Measurements from ENCODE around the gene PNCK. TPM values are rescaled to one million over a fixed set of nuclear protein-coding genes. Genes with fewer than 3 reads are reported as not detected.

PNCK gene
- polyA plus RNA-seq, 4 donors = 1.1 to 54.5 (median 1.4) TPM; not detected in 1

DNA sequence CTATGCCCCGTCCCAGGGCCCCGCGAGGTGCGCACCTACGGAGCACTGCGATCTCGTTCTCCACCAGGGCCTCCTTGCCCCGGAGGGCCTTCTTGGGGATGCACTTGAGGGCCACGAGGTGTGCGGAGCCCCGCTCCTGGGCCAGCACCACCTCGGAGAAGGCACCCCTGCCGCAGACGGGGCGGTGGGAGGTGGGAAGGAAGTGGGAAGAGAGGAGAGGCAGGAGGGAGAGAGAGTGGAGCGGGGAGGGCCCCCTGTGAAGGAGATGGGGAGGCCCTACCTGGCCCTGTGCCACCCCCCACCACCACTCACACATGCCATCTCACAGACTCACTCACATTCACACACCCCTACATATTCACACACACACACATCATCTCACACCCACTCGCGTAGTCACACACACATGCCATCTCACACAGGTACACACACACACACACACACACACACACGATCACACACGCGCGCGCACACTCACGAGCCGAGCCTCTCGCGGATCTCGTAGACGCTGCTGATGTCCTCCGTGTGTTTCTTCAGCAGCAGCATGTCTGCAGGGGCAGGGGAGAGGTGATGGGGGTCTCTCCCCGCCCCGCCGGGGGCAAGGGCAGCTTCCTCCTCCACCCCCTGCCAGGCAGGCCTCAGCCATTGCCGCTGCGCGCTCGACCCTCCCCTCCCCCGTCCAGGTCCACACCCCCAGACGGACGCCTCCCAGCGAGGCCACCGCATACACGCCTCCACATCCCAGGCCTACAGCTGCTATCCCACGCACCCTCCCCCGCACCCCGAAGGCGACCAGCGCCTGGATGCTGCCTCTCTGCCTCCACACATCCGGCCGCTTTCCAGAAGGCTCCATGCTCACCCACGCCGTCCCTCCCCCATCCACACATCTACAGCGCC, 834 bp downstream of the PNCK start:
- peaks cover 0 to 15% (median 0%) of the 10 kb centered on the region in 3 donors for H3K4me1 ChIP-seq (ENCODE audit: control insufficient read depth in 3 of 3, insufficient read depth in 2 of 3, low read depth in 1 of 3, low read length in 2 of 3)
- H3K4me3 ChIP-seq (ENCODE audit: low read depth in 1 of 3, low read length in 3 of 3) = peak overlapping the region in 1 of 3 donors; percentile 24
- H3K36me3 ChIP-seq (ENCODE audit: control insufficient read depth in 3 of 3, insufficient read depth in 2 of 3, low read depth in 1 of 3, low read length in 3 of 3) = peaks cover 0 to 12% (median 0%) of the 10 kb centered on the region in 3 donors
- H3K9me3 ChIP-seq (ENCODE audit: control insufficient read depth in 2 of 2, insufficient read depth in 1 of 2, low read depth in 1 of 2, low read length in 1 of 2) = no peaks in the 10 kb centered on the region
- peaks cover 3 to 5% (median 4%) of the 10 kb centered on the region in 3 donors for H3K27me3 ChIP-seq (ENCODE audit: control insufficient read depth in 3 of 3, insufficient read depth in 3 of 3, low read length in 3 of 3)
- FAIRE-seq (no peak), DNase-seq (peak in 1 of 2 donors; percentile 52)
- 42 to 66% (median 43%) methylated on average over 30 to 48 of the region's 53 CpGs for WGBS, 3 donors
- peak overlapping the region in 1 of 3 donors; percentile 56 for H3K27ac ChIP-seq (ENCODE audit: low read depth in 1 of 3, low read length in 2 of 3)

DNA sequence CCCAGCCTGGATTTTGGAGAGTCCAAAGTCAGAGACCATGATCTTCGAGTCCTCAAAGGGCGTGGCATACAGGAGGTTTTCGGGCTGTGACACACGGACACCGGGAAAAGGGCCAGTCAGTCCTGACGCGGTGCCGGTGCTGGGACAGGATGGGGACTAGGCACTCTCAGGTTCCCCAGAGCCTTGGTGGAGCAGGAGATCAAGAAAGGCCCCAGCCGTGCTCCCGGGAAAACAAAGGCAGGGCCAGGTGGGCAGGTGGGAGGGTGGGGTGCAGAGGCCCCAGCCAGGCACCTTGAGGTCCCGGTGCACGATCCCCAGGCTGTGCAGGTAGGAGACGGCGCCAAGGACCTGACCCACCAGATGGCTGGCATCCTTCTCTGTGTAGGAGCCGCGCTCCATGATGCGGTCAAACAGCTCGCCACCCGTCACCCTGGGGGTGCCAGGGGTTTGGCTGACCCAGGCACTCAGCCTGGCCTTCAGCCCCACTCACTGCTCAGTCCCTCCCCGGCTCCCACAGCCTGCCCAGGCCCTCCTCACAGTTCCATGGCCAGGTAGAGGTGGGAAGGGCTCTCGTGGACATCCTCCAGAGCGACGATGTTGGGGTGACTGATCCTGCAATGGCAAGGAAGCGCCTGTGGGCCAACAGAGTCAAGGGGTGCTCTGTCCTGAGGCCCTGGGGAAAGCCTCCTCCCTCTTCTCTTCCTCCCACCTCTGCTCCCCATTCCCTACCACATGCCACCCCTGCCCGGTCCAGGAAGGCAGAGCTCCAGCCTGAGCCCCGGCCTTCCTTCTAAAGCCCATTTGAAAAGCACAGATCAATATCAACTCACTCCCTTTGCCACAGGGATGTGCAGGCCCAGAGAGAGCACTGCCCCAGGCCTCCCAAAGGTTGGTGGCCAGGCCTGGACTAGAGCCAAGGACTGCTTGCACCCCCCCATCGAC, 1.8 kb downstream of the PNCK start:
- no peak overlapping the region for H3K4me3 ChIP-seq (ENCODE audit: low read depth in 1 of 3, low read length in 3 of 3)
- H3K9me3 ChIP-seq (ENCODE audit: control insufficient read depth in 2 of 2, insufficient read depth in 1 of 2, low read depth in 1 of 2, low read length in 1 of 2) = no peaks in the 10 kb centered on the region
- DNase-seq = no peak
- peaks cover 0 to 12% (median 0%) of the 10 kb centered on the region in 3 donors for H3K36me3 ChIP-seq (ENCODE audit: control insufficient read depth in 3 of 3, insufficient read depth in 2 of 3, low read depth in 1 of 3, low read length in 3 of 3)
- no peak for FAIRE-seq
- 65 to 89% (median 83%) methylated on average over 14 to 27 of the region's 27 CpGs for WGBS, 3 donors
- H3K27ac ChIP-seq (ENCODE audit: low read depth in 1 of 3, low read length in 2 of 3) = peak overlapping the region in 1 of 3 donors; percentile 56
- peaks cover 3 to 5% (median 4%) of the 10 kb centered on the region in 3 donors for H3K27me3 ChIP-seq (ENCODE audit: control insufficient read depth in 3 of 3, insufficient read depth in 3 of 3, low read length in 3 of 3)
- H3K4me1 ChIP-seq (ENCODE audit: control insufficient read depth in 3 of 3, insufficient read depth in 2 of 3, low read depth in 1 of 3, low read length in 2 of 3) = peaks cover 0 to 15% (median 0%) of the 10 kb centered on the region in 3 donors

DNA sequence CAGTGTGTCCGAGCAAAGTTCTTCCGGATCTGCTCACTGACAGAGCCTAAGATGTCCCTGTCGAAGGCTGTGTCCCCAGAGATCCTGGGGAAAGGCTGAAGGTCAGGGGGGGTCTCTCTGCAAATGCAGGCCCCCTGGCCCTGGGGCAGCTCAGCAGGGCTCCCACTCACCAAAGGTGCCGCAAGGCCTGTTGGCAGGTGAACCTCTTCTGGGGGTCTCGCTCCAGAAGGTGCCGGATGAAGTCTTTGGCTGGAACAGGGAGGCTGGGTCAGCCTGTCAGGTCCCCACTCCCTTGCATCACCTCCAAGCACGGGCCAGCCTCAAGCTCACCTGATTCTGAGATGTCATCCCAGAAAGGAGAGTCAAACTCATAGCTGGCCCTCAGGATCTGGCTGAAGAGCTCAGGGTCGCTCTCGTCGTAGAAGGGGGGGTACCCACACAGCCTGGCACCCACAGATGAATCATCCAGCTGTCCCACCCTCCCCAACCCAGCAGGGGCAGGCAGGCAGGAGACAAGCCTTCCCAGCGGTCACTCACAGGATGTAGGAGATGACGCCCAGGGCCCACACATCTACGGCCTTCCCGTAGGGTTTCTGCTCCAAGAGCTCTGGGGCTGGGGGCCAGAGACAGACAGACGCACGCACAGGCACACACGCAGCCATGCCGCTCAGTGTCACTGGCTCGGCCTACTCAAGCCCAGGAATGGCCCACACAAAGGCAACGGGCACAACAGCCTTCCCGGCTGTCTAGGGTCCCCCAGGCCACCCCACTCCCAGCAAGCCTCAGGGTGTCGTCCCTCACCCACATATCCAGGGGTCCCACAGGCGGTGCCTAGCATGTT, 2.6 kb downstream of the PNCK start:
- H3K36me3 ChIP-seq (ENCODE audit: control insufficient read depth in 3 of 3, insufficient read depth in 2 of 3, low read depth in 1 of 3, low read length in 3 of 3) = peaks cover 0 to 12% (median 0%) of the 10 kb centered on the region in 3 donors
- H3K27me3 ChIP-seq (ENCODE audit: control insufficient read depth in 3 of 3, insufficient read depth in 3 of 3, low read length in 3 of 3) = peaks cover 3 to 5% (median 4%) of the 10 kb centered on the region in 3 donors
- no peaks in the 10 kb centered on the region for H3K9me3 ChIP-seq (ENCODE audit: control insufficient read depth in 2 of 2, insufficient read depth in 1 of 2, low read depth in 1 of 2, low read length in 1 of 2)
- FAIRE-seq (no peak), DNase-seq (no peak)
- H3K27ac ChIP-seq (ENCODE audit: low read depth in 1 of 3, low read length in 2 of 3) = no peak overlapping the region
- peaks cover 0 to 15% (median 0%) of the 10 kb centered on the region in 3 donors for H3K4me1 ChIP-seq (ENCODE audit: control insufficient read depth in 3 of 3, insufficient read depth in 2 of 3, low read depth in 1 of 3, low read length in 2 of 3)
- 86 to 90% (median 90%) methylated on average over 15 to 23 of the region's 23 CpGs for WGBS, 3 donors
- no peak overlapping the region for H3K4me3 ChIP-seq (ENCODE audit: low read depth in 1 of 3, low read length in 3 of 3)

DNA sequence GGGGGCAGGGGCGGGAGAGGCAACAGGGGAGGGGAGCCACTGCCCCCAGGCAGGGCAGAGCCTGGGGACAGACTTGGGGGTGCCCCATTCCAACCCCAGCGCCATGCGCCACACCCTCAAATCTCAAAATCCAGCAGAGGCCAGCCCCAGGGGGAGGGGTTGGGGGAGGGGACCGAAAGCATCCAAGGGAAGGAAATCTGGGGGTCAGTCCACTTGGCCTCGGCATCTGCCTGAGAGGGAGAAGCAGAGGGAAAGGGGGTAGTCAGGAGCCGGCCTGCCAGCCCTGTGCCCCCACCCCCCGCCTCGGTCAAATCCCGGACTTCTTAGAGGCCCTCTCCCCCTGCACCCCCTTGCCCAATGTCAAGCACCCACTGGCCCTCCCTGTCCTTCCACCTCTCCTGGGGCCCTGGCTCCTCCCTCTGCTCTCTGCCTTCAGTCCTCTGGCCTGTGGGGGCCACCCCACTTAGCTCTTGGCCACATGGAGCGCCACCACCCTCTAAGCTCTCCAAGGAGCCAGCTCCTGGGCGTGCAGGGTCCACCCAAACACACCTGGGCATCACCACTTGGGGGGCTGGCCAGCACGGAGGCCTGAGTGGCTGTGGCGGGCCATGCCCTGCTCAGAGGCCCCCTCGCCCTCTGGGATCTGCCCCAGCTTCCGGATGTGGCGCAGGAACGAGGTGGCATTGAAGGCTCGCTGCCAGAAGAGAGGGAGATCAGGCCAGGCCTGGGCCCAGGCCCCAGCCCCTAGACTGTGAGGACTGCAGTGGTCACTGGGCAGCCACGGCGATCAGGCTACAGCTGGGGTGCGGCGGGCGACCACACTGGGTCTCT, 3.5 kb downstream of the PNCK start:
- Histone ChIP-seq H3K27me3 (ENCODE audit: control insufficient read depth in 3 of 3, insufficient read depth in 3 of 3, low read length in 3 of 3) (peaks cover 4 to 5% (median 5%) of the 10 kb centered on the region in 3 donors), H3K4me3 (ENCODE audit: low read depth in 1 of 3, low read length in 3 of 3) (no peak overlapping the region), H3K27ac (ENCODE audit: low read depth in 1 of 3, low read length in 2 of 3) (no peak overlapping the region), H3K36me3 (ENCODE audit: control insufficient read depth in 3 of 3, insufficient read depth in 2 of 3, low read depth in 1 of 3, low read length in 3 of 3) (peaks cover 0 to 12% (median 0%) of the 10 kb centered on the region in 3 donors), H3K4me1 (ENCODE audit: control insufficient read depth in 3 of 3, insufficient read depth in 2 of 3, low read depth in 1 of 3, low read length in 2 of 3) (peaks cover 0 to 12% (median 0%) of the 10 kb centered on the region in 3 donors), H3K9me3 (ENCODE audit: control insufficient read depth in 2 of 2, insufficient read depth in 1 of 2, low read depth in 1 of 2, low read length in 1 of 2) (no peaks in the 10 kb centered on the region)
- WGBS, 3 donors = 76 to 87% (median 83%) methylated on average over 20 to 23 of the region's 23 CpGs
- DNase-seq = no peak
- FAIRE-seq = no peak

DNA sequence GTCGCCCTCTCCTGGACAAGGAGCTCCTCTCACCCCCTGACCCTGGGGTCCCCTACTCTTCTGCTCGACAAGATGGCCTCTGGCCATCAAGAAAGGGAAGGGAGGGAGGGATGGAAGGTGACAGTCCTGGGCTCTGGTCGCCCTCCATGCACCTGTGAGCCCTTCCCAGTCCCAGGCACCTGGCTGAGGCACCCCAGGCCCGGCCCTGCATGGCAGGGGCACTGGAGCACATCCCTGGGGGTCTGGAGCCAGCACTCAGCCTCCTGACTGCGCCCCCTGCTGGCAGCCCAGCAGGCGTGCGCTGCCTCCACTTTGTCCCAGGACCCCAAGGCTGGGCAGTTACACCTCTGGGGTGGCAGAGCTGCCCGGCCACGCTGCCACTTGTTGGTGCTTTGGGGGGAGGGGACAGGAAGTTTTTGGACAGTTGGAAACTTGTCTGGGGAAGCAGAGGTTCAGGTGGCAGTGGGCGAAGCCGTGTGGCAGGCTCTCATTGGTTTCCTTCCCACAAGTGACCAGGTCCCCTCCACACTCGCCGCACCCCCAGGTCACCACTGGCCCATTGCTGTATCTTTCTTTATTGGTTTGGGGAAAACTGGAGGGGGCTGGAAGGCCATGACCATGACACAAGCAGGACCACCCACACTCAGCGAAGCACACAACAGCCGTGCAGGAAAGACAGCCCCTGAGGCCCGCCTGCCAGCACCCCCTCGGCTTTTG, 4.3 kb downstream of the PNCK start:
- DNase-seq (no peak), FAIRE-seq (no peak)
- no peaks in the 10 kb centered on the region for H3K9me3 ChIP-seq (ENCODE audit: control insufficient read depth in 2 of 2, insufficient read depth in 1 of 2, low read depth in 1 of 2, low read length in 1 of 2)
- H3K27me3 ChIP-seq (ENCODE audit: control insufficient read depth in 3 of 3, insufficient read depth in 3 of 3, low read length in 3 of 3) = peaks cover 0 to 4% (median 2%) of the 10 kb centered on the region in 3 donors
- no peak overlapping the region for H3K27ac ChIP-seq (ENCODE audit: low read depth in 1 of 3, low read length in 2 of 3)
- H3K4me1 ChIP-seq (ENCODE audit: control insufficient read depth in 3 of 3, insufficient read depth in 2 of 3, low read depth in 1 of 3, low read length in 2 of 3) = peaks cover 0 to 8% (median 0%) of the 10 kb centered on the region in 3 donors
- H3K36me3 ChIP-seq (ENCODE audit: control insufficient read depth in 3 of 3, insufficient read depth in 2 of 3, low read depth in 1 of 3, low read length in 3 of 3) = peaks cover 0 to 12% (median 0%) of the 10 kb centered on the region in 3 donors
- 46 to 66% (median 57%) methylated on average over 12 to 17 of the region's 17 CpGs for WGBS, 3 donors
- no peak overlapping the region for H3K4me3 ChIP-seq (ENCODE audit: low read depth in 1 of 3, low read length in 3 of 3)

DNA sequence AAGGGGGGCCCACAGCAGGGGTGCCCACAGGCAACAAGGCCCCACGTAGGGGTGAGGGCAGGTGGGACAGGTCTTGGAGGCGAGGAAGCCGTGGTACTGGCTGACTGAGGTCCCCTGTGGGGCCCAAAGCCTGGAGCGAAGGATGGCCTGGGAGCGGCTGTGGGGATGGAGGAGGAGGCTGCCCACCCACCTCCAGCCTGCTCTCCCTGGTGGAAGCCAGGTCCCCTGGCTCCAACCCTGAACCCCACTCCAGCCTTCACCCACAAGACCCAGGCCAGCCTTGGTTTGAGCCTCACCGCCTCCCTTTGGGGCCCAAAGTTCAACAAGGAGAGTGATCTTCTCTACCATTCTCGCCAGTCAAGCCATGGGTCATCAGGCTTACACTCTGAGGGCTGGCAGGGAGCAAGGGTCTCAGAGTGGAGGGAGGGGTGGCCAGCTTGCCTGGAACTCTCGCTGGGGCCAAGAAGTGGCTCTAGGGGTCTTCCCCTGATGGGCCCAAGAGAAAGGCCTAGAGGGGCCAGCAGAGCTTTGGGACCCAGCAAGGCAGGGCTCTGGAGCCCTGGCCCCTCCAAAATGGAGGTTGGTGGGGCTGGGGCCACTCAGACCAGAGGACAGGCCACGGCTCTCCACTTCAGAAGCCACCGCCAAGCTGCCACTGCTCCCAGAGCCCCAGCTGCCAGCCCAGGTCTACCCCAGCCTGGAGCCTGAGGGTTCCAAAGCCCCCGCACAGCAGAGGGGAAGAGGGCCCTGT, 5.0 kb downstream of the PNCK start:
- H3K9me3 ChIP-seq (ENCODE audit: control insufficient read depth in 2 of 2, insufficient read depth in 1 of 2, low read depth in 1 of 2, low read length in 1 of 2) = no peaks in the 10 kb centered on the region
- 69 to 82% (median 81%) methylated on average over 5 to 11 of the region's 11 CpGs for WGBS, 3 donors
- peaks cover 0 to 2% (median 0%) of the 10 kb centered on the region in 3 donors for H3K27me3 ChIP-seq (ENCODE audit: control insufficient read depth in 3 of 3, insufficient read depth in 3 of 3, low read length in 3 of 3)
- peaks cover 0 to 12% (median 0%) of the 10 kb centered on the region in 3 donors for H3K36me3 ChIP-seq (ENCODE audit: control insufficient read depth in 3 of 3, insufficient read depth in 2 of 3, low read depth in 1 of 3, low read length in 3 of 3)
- no peak overlapping the region for H3K4me3 ChIP-seq (ENCODE audit: low read depth in 1 of 3, low read length in 3 of 3)
- peaks cover 0 to 4% (median 0%) of the 10 kb centered on the region in 3 donors for H3K4me1 ChIP-seq (ENCODE audit: control insufficient read depth in 3 of 3, insufficient read depth in 2 of 3, low read depth in 1 of 3, low read length in 2 of 3)
- peak overlapping the region in 1 of 3 donors; percentile 22 for H3K27ac ChIP-seq (ENCODE audit: low read depth in 1 of 3, low read length in 2 of 3)
- DNase-seq (no peak), FAIRE-seq (no peak)
